Thyroid gland (tissue), 4 donors: Measurements from ENCODE around the gene IQSEC1. TPM values are rescaled to one million over a fixed set of nuclear protein-coding genes. Genes with fewer than 3 reads are reported as not detected.

Experiments used
- DNase-seq, 2 donors: peaks; one replicate each; pipeline ENCODE4 v3.0.0-alpha.2; 2019
- H3K27ac ChIP-seq, 3 donors: fragments of 200-600 bp; sonication (generic); 1 replicate in 2 of 3; 2 replicates in 1 of 3; pipeline ENCODE4 v1.5.1; 2016 to 2019; ENCODE audit warnings: mild to moderate bottlenecking in 1 of 3, moderate library complexity in 1 of 3
- H3K27me3 ChIP-seq: fragments of 200-600 bp; sonication (generic); one replicate; pipeline ENCODE4 v1.5.1; 2019
- H3K36me3 ChIP-seq, 2 donors: fragments of 200-600 bp; sonication (generic); one replicate each; pipeline ENCODE4 v1.5.1; 2016 to 2019
- H3K4me1 ChIP-seq, 2 donors: fragments of 200-600 bp; sonication (generic); one replicate each; pipeline ENCODE4 v1.5.1; 2017 to 2019
- H3K4me3 ChIP-seq, 3 donors: fragments of 200-600 bp; sonication (generic); replicated peaks in 1 of 3; 1 replicate in 2 of 3; 2 replicates in 1 of 3; pipeline ENCODE4 v1.5.1; 2016; ENCODE audit warnings: mild to moderate bottlenecking in 1 of 3
- H3K9me3 ChIP-seq: fragments of 200-600 bp; sonication (generic); one replicate; pipeline ENCODE4 v1.5.1; 2017
- POLR2A ChIP-seq, 2 donors: fragments of 450-650 bp; IDR thresholded peaks; one replicate each; pipeline ENCODE4 v1.6.1; 2017; ENCODE audit warnings: antibody characterized with exemption in 2 of 2, mild to moderate bottlenecking in 2 of 2, moderate library complexity in 1 of 2
- whole genome bisulfite sequencing, 2 donors: methylation state at CpG; one replicate each; pipeline ENCODE4 v1.1.5; 2017; 5-methylcytosine and 5-hydroxymethylcytosine counted together
- intact Hi-C: fragments of 100-400 bp; cut with DNase I; formaldehyde crosslinking; loops from one replicate; pipeline ENCODE4 v1.15.1; 2023
- total RNA-seq, 4 donors: library from RNA; depleted of rRNA; stranded (reverse); fragments of >200 nt; gene quantifications; one replicate each; pipeline ENCODE4 v1.2.3, GENCODE V29; 2016
- TF ChIP-seq, protein P1 (sequence below), 6 experiments: fragments of 200-600 bp in 3 of 6; fragments of 450-650 bp in 3 of 6; sonication (generic) in 3 of 6; IDR thresholded peaks; one replicate each; pipeline ENCODE4 v1.5.1; 2016 to 2019; ENCODE audit warnings: antibody characterized with exemption in 6 of 6, mild to moderate bottlenecking in 2 of 6, inconsistent platforms in 1 of 6, moderate library complexity in 1 of 6

The IQSEC1 gene
- total RNA-seq, 4 donors from 2014 or later = 37.1 to 48.3 (median 38.9) TPM

DNA sequence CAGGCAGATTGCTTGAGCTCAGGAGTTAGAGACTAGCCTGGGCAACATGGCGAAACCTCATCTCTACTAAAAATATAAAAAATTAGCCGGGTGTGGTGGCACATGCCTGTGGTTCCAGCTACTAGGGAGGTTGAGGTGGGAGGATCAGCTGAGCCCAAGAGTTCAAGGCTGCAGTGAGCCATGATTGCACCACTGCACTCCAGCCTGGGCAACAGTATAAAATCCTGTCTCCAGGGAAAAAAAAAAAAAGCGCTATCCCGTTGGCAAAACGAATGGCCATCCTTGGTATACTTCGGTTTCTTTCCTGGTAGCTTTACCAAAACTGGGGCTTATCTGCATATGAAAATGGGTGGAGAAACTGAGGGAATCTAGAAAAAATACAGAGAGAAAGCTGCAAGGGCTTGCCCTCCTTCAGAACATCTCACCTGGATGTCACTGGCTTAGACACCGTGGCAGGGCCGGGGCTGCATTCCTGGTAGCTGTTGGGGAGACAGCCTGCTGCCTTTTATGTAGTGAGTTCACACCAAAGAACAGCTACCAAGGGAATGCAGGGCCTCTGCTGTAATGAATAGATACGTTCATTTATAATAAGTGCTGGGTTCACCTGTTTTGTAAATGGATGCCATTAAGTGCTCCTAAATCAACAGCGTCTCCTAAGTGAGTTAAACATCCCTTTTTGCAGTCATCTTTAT is 96.0 kb downstream of the IQSEC1 start:
- peaks cover 0 to 5% of the 10 kb centered on the region in 2 donors for H3K4me1 ChIP-seq
- intact Hi-C loops = no loop called here
- WGBS, 2 donors = 82 to 87% methylated on average over 10 of the region's 10 CpGs
- no peak for TF ChIP-seq POLR2A (IDR thresholded peaks at IDR 0.05)
- TF ChIP-seq, protein P1, sequence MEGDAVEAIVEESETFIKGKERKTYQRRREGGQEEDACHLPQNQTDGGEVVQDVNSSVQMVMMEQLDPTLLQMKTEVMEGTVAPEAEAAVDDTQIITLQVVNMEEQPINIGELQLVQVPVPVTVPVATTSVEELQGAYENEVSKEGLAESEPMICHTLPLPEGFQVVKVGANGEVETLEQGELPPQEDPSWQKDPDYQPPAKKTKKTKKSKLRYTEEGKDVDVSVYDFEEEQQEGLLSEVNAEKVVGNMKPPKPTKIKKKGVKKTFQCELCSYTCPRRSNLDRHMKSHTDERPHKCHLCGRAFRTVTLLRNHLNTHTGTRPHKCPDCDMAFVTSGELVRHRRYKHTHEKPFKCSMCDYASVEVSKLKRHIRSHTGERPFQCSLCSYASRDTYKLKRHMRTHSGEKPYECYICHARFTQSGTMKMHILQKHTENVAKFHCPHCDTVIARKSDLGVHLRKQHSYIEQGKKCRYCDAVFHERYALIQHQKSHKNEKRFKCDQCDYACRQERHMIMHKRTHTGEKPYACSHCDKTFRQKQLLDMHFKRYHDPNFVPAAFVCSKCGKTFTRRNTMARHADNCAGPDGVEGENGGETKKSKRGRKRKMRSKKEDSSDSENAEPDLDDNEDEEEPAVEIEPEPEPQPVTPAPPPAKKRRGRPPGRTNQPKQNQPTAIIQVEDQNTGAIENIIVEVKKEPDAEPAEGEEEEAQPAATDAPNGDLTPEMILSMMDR (IDR thresholded peaks at IDR 0.05) = no peak
- H3K4me3 ChIP-seq = no peak overlapping the region
- no peak for DNase-seq
- no peaks in the 10 kb centered on the region for H3K27me3 ChIP-seq
- no peaks in the 10 kb centered on the region for H3K9me3 ChIP-seq
- H3K36me3 ChIP-seq = no peaks in the 10 kb centered on the region
- no peak overlapping the region for H3K27ac ChIP-seq

GRCh38 chr3:12975748-12976522 is 97.3 kb downstream of the IQSEC1 start:
- TF ChIP-seq, protein P1 (IDR thresholded peaks at IDR 0.05) = no peak
- no peak for TF ChIP-seq POLR2A (IDR thresholded peaks at IDR 0.05)
- 86 to 89% methylated on average over 12 of the region's 12 CpGs for WGBS, 2 donors

GRCh38 chr3:12974819-12975218 is 98.4 kb downstream of the IQSEC1 start:
- WGBS, 2 donors = 82 to 83% methylated on average over 4 to 6 of the region's 6 CpGs
- intact Hi-C loops = no loop called here

More at GRCh38 chr3:12975748-12976522, 97.3 kb downstream of the IQSEC1 start:
- intact Hi-C loops = no loop called here
- H3K9me3 ChIP-seq = no peaks in the 10 kb centered on the region
- no peak overlapping the region for H3K4me3 ChIP-seq
- no peaks in the 10 kb centered on the region for H3K36me3 ChIP-seq
- H3K4me1 ChIP-seq = peaks cover 0 to 5% of the 10 kb centered on the region in 2 donors
- H3K27me3 ChIP-seq = no peaks in the 10 kb centered on the region
- no peak for DNase-seq
- H3K27ac ChIP-seq = no peak overlapping the region

GRCh38 chr3:12974334-12974733 is 98.9 kb downstream of the IQSEC1 start:
- TF ChIP-seq POLR2A (IDR thresholded peaks at IDR 0.05) = no peak
- TF ChIP-seq, protein P1 (IDR thresholded peaks at IDR 0.05) = no peak
- intact Hi-C loops = no loop called here
- H3K27me3 ChIP-seq = no peaks in the 10 kb centered on the region
- H3K4me3 ChIP-seq = no peak overlapping the region
- peaks cover 0 to 5% of the 10 kb centered on the region in 2 donors for H3K4me1 ChIP-seq
- no peak for DNase-seq
- WGBS, 2 donors = 32 to 44% methylated on average over 5 to 6 of the region's 6 CpGs
- H3K27ac ChIP-seq = no peak overlapping the region
- H3K36me3 ChIP-seq = no peaks in the 10 kb centered on the region
- no peaks in the 10 kb centered on the region for H3K9me3 ChIP-seq

More at GRCh38 chr3:12974819-12975218, 98.4 kb downstream of the IQSEC1 start:
- DNase-seq = no peak
- Histone ChIP-seq H3K4me1 (peaks cover 0 to 5% of the 10 kb centered on the region in 2 donors), H3K27ac (no peak overlapping the region), H3K4me3 (no peak overlapping the region), H3K9me3 (no peaks in the 10 kb centered on the region), H3K36me3 (no peaks in the 10 kb centered on the region), H3K27me3 (no peaks in the 10 kb centered on the region)
- no peak for TF ChIP-seq POLR2A (IDR thresholded peaks at IDR 0.05)
- TF ChIP-seq, protein P1 (IDR thresholded peaks at IDR 0.05) = no peak

DNA sequence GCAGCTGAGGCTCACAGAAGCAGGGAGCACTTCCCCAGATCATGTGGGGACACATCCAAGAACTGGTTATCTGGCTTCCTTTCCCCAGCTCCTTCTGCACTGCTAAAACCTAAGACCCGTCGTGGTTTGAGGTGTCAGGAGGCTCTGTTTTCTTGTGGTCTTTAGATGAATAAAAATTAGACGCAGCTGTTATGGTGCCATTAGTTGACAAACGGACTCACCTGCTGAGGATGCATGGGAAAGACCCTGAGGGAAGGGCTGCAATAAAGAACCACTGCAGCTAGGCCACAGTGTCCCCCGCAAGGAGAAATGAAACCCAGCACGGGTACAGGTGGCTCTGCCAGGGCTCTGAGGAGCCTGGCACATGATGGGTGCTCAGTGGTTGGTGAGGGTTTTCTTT is 99.4 kb downstream of the IQSEC1 start:
- WGBS, 2 donors = 75 to 89% methylated on average over 6 of the region's 6 CpGs
- no peak for DNase-seq

More for the DNA sequence above, 99.4 kb downstream of the IQSEC1 start:
- no peaks in the 10 kb centered on the region for H3K9me3 ChIP-seq
- H3K4me3 ChIP-seq = no peak overlapping the region
- no peaks in the 10 kb centered on the region for H3K27me3 ChIP-seq
- intact Hi-C loops = no loop called here
- H3K27ac ChIP-seq = no peak overlapping the region
- TF ChIP-seq, protein P1 (IDR thresholded peaks at IDR 0.05) = no peak
- TF ChIP-seq POLR2A (IDR thresholded peaks at IDR 0.05) = no peak
- peaks cover 0 to 5% of the 10 kb centered on the region in 2 donors for H3K4me1 ChIP-seq
- no peaks in the 10 kb centered on the region for H3K36me3 ChIP-seq
